Ecto neural progenitor cell (in vitro differentiated cells): ENCODE measurements around the gene MYO3B.

Experiments used
- DNase-seq: peaks from one replicate; pipeline ENCODE4 v3.0.0-alpha.2; 2018; ENCODE audit warnings: low spot score

MYO3B gene

DNA sequence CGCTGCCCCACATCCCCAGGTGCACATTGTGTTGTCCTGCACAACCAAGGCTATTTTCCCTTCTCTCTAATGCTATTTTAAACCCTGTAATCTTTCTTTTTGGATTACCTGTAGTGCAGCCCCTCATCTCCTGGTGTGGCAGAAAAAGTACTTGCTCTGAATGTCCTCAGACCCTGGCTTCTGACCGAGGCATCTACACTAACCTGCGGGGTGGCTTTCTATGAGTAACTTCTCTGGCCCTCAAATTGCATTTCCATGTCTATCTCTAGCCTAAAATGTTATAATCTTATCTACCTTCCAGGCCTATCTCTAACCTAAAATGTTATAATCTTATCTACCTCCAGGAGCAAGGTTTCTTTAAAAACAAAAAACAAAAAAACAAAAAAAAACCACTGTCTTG is 519.0 kb downstream of the MYO3B start:
- DNase-seq = no peak

DNA sequence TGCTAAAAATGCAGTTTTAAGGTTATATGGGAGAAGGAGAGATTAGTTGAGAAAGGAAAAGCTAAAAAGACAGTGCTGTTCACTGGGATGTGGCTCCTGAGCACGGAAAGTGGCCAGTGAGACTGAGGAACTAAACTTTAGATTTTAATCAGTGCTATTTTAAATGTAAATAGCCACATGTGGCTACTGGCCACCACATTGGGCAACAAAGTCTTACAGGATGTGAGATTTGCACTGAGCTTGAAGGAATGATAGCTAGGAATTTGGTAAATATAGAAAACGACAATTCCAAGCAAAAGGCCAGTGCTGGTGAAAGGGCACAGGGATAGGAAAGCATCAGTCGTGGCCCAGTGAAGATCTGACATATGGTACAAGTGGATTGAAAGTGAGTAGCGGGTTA is 523.1 kb downstream of the MYO3B start:
- no peak for DNase-seq

DNA sequence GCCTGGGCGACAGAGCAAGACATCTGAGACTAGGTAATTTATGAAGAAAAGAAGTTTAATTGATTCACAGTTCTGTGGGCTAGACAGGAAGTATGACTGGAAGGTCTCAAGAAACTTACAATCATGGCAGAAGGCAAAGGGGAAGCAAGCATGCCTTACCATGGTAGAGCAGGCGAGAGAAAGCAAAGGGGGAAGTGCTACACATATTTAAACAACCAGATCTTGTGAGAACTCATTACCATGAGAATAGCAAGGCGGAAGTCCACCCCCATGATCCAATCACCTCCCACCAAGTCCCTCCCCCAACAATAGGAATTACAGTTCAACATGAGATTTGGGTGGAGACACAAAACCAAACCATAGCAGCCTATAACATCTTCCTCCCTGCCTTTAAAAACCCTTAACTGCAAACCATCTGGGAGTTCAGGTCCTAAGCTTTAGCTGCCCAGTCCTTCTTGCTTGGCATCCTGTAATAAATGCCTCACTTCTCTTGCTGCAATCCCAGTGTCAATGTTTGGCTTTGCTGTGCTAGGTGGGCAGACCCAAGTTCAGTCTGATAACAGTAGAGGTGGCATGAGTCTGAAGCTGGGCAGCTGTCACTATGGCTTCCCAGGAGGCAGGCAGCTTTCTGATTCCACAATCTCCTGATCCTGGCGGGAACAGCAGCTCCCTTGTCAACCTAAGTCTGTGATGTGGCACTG is 526.0 kb downstream of the MYO3B start:
- no peak for DNase-seq
